Superior temporal gyrus (tissue), 1 donor: Measurements from ENCODE around the gene XRCC5.

Source experiments
- DNase-seq: peaks from one replicate; pipeline ENCODE4 v3.0.0-alpha.2; 2016; ENCODE audit errors: extremely low spot score

Gene XRCC5

GRCh38 chr2:216231867-216232266, 122.7 kb downstream of the XRCC5 start:
- DNase-seq: no peak

- DNase-seq: no peak
Measured at GRCh38 chr2:216232721-216233120, 123.6 kb downstream of the XRCC5 start.

GRCh38 chr2:216233281-216233995, 124.3 kb downstream of the XRCC5 start:
- no peak for DNase-seq

GRCh38 chr2:216234106-216234505, 125.0 kb downstream of the XRCC5 start:
- no peak for DNase-seq

- DNase-seq: no peak
Measured at GRCh38 chr2:216235462-216235861, 126.3 kb downstream of the XRCC5 start.

- no peak for DNase-seq
Measured at GRCh38 chr2:216235896-216236295, 126.7 kb downstream of the XRCC5 start.

- no peak for DNase-seq
Measured at GRCh38 chr2:216236486-216236885, 127.3 kb downstream of the XRCC5 start.

- peak; percentile 18 for DNase-seq
Measured at GRCh38 chr2:216242365-216242764, 133.2 kb downstream of the XRCC5 start.

- DNase-seq: no peak
Measured at GRCh38 chr2:216243026-216243425, 133.9 kb downstream of the XRCC5 start.

- no peak for DNase-seq
Measured at GRCh38 chr2:216245391-216245975, 136.3 kb downstream of the XRCC5 start.

GRCh38 chr2:216246766-216247165, 137.6 kb downstream of the XRCC5 start:
- DNase-seq: no peak
